ENCODE measurements around the gene ZNF536.

DNA sequence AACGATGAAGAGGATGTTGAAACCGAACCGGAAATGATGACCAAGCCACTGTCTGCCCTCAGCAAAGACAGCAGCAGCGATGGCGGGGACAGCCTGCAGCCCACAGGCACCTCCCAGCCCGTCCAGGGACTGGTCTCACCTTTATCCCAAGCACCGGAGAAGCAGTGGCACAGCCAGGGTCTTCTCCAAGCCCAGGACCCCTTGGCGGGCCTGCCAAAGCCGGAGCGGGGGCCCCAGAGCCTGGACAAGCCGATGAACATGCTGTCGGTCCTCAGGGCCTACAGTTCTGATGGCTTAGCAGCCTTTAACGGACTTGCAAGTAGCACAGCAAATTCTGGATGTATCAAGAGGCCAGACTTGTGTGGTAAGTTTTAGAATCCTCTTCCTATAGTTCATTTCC is 177.0 kb downstream of the ZNF536 start:
- no peak for TF ChIP-seq POLR2AphosphoS5 (IDR thresholded peaks at IDR 0.05)
- no peak for TF ChIP-seq POLR2A (IDR thresholded peaks at IDR 0.05)
